ENCODE data around the gene KLF16. TPM values are rescaled to one million over a fixed set of nuclear protein-coding genes. Genes with fewer than 3 reads are reported as not detected.

The KLF16 gene
- total and polyA plus RNA-seq, 3 donors from 2014 or later, result 13.3 to 26.5 (median 14.7) TPM

- Histone ChIP-seq H3K4me1 (peaks cover 8% of the 10 kb centered on the region), H3K4me3 (no peak overlapping the region), H3K27ac (no peak overlapping the region), H3K9me3 (no peaks in the 10 kb centered on the region), H3K27me3 (no peaks in the 10 kb centered on the region), H3K36me3 (ENCODE audit: low read depth, missing control alignments) (no peaks in the 10 kb centered on the region)
- no peak for DNase-seq
- no peak for TF ChIP-seq POLR2A (IDR thresholded peaks at IDR 0.05)
- TF ChIP-seq, protein P1, sequence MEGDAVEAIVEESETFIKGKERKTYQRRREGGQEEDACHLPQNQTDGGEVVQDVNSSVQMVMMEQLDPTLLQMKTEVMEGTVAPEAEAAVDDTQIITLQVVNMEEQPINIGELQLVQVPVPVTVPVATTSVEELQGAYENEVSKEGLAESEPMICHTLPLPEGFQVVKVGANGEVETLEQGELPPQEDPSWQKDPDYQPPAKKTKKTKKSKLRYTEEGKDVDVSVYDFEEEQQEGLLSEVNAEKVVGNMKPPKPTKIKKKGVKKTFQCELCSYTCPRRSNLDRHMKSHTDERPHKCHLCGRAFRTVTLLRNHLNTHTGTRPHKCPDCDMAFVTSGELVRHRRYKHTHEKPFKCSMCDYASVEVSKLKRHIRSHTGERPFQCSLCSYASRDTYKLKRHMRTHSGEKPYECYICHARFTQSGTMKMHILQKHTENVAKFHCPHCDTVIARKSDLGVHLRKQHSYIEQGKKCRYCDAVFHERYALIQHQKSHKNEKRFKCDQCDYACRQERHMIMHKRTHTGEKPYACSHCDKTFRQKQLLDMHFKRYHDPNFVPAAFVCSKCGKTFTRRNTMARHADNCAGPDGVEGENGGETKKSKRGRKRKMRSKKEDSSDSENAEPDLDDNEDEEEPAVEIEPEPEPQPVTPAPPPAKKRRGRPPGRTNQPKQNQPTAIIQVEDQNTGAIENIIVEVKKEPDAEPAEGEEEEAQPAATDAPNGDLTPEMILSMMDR (IDR thresholded peaks at IDR 0.05), result no peak
- intact Hi-C loops (cut with DNase I; ENCODE audit: low total_unique reads), result no loop called here
- 100% methylated on average over 2 of the region's 2 CpGs for WGBS, 2 donors
Measured at GRCh38 chr19:1808395-1808731, 55.0 kb downstream of the KLF16 start.

GRCh38 chr19:1807695-1808394, 55.5 kb downstream of the KLF16 start:
- intact Hi-C loops (cut with DNase I; ENCODE audit: low total_unique reads), result no loop called here
- H3K27me3 ChIP-seq, result no peaks in the 10 kb centered on the region
- no peak for TF ChIP-seq POLR2A (IDR thresholded peaks at IDR 0.05)
- TF ChIP-seq, protein P1 (IDR thresholded peaks at IDR 0.05), result no peak
- no peak for DNase-seq
- peaks cover 3% of the 10 kb centered on the region for H3K4me1 ChIP-seq
- no peaks in the 10 kb centered on the region for H3K36me3 ChIP-seq (ENCODE audit: low read depth, missing control alignments)
- H3K27ac ChIP-seq, result no peak overlapping the region
- H3K4me3 ChIP-seq, result no peak overlapping the region
- H3K9me3 ChIP-seq, result no peaks in the 10 kb centered on the region
- 75 to 89% methylated on average over 24 to 30 of the region's 30 CpGs for WGBS, 2 donors

- no peak for TF ChIP-seq POLR2A (IDR thresholded peaks at IDR 0.05)
- TF ChIP-seq, protein P1 (IDR thresholded peaks at IDR 0.05), result no peak
- no peak for DNase-seq
- Histone ChIP-seq H3K27me3 (no peaks in the 10 kb centered on the region), H3K36me3 (ENCODE audit: low read depth, missing control alignments) (no peaks in the 10 kb centered on the region), H3K27ac (no peak overlapping the region), H3K4me3 (no peak overlapping the region), H3K9me3 (no peaks in the 10 kb centered on the region), H3K4me1 (no peaks in the 10 kb centered on the region)
- intact Hi-C loops (cut with DNase I; ENCODE audit: low total_unique reads), result no loop called here
- 64 to 68% methylated on average over 20 to 28 of the region's 28 CpGs for WGBS, 2 donors
Measured at GRCh38 chr19:1807030-1807694, 56.2 kb downstream of the KLF16 start.

GRCh38 chr19:1806184-1807029, 57.0 kb downstream of the KLF16 start:
- H3K9me3 ChIP-seq, result no peaks in the 10 kb centered on the region
- no peak overlapping the region for H3K27ac ChIP-seq
- 86 to 88% methylated on average over 12 to 45 of the region's 45 CpGs for WGBS, 2 donors
- H3K4me3 ChIP-seq, result no peak overlapping the region
- no peak for DNase-seq
- no peaks in the 10 kb centered on the region for H3K4me1 ChIP-seq
- H3K36me3 ChIP-seq (ENCODE audit: low read depth, missing control alignments), result no peaks in the 10 kb centered on the region
- intact Hi-C loops (cut with DNase I; ENCODE audit: low total_unique reads), result no loop called here
- no peaks in the 10 kb centered on the region for H3K27me3 ChIP-seq
- TF ChIP-seq, protein P1 (IDR thresholded peaks at IDR 0.05), result no peak
- TF ChIP-seq POLR2A (IDR thresholded peaks at IDR 0.05), result no peak

All from testis (tissue), 3 donors.